Epidermal melanocyte (primary cell): ENCODE measurements around the gene PTGFRN.

Experiments
- DNase-seq: peaks from one replicate; pipeline ENCODE4 v3.0.0; 2011; ENCODE audit warnings: low spot score; ENCODE audit not compliant: insufficient read length

Gene PTGFRN

DNA sequence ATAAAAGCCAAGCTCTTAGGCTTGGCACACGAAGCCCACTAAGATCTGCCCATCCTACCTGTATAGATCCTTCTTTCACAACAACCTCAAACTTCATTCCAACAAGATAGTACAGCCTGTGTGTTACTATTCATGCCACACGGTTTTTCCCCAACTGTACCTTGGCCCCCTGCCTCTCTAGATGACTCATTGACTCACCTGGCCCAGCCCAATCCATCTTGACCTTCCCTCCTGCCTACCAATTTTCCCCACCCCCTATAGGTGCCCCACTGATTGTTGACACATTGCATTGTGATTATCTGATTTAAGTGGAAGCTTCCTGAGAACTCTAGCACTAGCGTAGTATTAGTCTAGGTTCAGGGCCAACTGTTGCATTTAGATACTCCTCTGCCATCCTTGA is 89.9 kb downstream of the PTGFRN start:
- no peak for DNase-seq

DNA sequence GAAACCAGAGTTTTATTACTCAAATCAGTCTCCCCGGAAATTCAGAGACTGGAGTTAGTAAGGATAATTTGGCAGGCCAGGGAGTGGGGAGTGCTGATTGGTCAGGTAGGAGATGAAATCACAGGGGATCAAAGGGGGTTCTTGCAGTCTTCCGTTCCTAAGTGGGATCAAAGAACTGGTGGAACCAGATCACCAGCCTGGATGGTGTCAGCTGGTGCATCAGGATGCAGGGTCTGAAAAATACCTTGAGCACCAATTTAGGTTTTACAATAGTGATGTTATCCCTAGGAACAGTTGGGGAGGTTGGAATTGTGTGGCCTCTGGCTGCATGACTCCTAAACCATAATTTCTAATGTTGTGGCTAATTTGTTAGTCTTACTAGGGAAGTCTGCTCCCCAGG is 90.4 kb downstream of the PTGFRN start:
- DNase-seq, result no peak

DNA sequence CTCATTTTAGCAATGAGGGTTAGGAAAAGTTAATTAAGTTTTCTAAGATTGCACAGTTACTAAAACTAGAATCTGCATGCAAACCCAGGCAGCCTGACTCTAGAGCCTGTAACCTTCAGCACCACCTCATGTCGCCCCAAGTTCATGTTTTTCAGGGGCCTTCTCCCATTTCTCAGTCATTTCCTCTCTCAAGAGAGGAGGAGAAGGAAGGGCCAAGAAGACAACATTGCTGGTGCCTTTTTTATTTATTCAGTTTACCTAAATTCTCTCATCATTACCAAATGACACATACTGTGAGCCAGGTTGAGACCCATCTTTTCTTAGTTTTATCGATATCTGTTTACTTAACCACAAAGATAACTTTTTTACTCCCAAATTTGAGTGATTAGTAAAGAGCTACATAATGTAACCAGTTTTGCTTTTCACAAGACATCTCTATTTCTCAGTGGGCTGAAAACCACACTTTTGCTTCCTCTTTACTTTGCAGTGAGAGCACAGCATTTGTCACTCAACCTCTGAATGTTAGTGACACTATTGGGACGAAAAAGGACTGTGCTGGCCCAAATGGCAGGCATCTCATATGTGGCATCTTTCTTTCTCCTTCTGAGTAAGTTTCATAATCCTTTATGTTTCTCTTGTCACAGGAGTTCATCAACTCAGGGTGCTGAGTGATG is 91.7 kb downstream of the PTGFRN start, which contains the start of gene CD101:
TSS of gene CD101 (plus strand) at position 507 of the 674 bp plus-strand sequence. CDS start at position 565, 58 bp downstream.
- no peak for DNase-seq

DNA sequence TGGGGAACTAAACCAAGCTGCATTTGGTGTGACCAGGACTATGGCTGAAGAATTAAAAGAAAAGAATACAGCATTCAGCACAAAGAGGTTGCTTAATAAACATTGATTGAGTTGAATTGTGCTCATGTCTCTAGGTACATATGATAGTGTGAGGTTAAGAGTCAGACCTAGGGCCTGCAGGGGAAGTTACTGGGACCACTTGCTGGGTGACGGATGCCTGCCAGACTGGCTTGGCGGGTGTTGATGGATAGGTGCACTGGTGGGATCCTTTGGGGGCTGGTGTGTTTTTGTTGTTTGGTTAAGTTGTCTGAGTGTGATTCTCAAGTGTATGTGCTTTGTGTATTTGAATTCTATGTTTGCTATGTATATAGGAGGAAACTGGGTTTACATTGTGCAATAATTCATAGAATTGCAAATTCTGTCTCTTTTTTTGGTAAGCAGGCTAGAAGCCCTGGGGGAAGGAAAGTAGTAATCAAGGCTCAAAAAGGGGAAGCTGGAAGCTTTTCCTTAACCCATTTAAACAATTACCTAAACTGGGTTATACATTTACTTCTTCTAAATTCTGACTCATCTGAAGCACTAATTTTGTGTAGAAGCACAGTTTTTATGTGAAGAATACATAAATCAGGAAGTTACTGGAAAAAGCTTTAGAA is 93.6 kb downstream of the PTGFRN start:
- DNase-seq, result no peak

DNA sequence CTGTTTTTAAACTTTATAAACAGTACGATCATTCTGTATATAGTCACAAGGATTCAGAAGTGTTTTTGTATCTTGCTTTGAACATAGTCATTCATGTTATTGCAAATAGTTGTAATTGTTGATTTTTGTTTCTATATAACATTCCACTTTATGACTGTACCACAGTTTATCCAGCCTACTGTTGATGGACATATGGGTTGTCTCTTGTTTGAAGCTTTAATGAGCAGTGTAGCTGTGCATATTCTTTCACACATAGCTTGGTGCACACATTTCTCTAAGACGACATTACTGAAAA is 98.0 kb downstream of the PTGFRN start:
- DNase-seq, result no peak

DNA sequence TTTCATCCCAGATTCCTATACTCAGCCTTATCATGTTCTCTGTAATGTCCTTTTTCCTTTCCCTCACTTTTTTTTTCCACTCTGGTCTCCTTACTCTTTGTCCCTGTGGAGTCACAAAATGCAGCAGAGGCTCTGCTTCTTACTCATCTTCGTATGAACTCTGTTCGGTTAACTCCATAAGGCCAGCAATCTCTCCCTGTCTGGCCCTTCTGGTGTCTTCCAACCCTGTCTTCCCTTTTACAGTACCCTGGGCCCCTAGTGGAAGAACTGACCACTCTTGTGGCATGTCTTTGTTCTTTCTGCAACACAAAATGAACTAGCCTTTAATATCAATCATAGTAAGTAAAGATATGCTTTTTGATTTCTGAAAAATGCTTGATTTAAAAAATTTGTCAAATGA is 98.9 kb downstream of the PTGFRN start:
- DNase-seq, result no peak

DNA sequence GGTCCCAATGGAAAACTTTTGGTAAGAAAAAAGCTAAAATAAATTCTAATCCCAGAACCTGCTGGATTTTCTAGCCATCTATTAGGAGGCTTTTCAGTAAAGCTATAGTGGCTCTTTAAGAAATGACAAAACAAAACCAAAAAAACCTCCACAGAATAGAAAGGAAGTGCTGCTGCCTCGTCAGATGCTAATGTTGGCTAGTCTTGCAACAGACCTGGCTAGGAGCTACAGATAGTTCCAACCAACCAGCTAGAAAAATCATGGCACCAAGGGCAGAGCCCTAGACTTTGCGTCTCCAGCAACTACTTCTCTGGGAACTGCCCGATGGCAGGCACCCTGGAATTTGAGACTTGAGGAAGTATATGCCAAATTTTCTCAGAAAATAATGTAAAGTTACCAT is 99.4 kb downstream of the PTGFRN start:
- DNase-seq, result no peak

DNA sequence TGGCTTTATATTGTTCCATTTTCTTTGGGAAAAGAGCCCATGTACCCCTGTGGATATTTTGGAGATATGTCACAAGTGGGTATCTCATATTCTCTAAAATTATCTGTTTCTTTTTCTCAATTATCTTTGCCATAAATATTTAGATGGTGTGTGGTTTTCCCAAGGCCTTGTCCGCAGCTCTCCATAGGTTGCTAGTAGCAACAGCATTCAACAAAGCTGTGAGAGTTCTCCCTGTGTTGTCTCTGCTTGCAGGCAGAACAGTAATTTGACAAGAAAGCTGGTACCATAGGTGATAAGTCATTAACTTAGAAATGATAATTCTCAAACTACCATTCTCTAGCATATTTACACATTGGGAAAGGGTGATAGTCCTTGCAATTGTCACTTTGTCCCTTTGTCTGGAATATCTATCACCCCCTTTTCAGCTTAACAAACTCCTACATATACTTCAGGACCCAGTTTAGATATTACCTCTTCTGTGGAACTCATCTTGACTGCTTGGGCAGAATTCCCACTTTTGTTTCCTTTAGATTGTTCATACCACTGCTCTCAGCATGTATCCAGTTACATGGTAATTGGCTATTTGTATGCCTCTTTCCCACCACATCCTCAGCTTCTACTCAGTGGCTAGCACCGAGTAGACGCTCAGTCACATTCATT is 100.7 kb downstream of the PTGFRN start:
- no peak for DNase-seq

DNA sequence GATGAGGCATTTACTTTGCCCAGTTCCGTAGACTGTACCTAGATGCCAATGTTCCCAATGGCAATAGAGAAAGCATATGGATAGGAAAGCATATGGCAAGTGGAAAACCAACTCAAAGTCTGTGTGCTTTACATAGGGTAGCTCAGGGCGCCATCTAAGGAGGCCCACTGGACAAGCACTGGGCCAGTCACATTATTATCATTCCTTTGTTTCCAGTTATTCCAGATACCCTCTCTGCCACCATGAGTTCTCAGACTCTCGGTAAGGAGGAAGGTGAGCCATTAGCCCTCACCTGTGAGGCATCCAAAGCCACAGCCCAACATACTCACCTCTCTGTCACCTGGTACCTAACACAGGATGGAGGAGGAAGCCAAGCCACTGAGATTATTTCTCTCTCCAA is 101.6 kb downstream of the PTGFRN start:
- DNase-seq, result no peak

DNA sequence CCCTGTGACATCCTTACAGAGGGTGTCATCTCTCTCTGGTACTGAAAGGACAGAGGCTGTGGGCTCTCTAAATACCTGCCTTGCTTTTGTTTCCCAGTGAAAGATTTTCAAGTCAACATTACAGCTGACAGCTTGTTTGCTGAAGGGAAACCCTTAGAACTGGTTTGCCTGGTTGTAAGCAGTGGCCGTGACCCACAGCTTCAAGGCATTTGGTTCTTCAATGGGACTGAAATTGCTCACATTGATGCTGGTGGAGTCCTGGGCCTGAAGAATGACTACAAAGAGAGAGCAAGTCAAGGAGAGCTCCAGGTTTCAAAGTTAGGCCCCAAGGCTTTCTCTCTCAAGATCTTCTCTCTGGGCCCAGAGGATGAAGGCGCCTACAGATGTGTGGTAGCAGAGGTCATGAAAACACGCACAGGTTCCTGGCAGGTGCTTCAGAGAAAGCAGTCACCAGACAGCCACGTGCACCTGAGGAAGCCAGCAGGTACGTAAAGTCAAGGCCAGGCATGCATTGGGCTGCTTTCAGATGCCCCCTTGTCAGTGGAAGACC is 103.7 kb downstream of the PTGFRN start:
- no peak for DNase-seq

DNA sequence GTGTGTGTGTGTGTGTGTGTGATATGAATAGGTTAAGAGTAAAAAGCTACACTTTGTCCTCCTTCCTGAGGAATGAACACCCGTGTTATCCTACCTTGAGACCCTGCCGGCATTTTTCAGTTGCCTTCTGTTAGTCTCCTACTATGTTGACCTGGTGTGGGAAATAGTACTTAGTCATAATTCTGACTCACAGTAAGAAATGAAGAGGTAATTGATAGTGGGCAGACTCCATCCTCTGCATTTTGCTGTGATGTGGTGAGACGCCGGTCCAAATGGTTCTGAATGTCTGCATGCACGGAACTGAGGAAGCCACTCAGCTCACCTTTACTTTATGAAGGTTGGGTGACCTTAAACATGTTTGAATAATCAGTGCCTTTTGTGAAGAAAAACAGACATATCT is 104.5 kb downstream of the PTGFRN start:
- no peak for DNase-seq

DNA sequence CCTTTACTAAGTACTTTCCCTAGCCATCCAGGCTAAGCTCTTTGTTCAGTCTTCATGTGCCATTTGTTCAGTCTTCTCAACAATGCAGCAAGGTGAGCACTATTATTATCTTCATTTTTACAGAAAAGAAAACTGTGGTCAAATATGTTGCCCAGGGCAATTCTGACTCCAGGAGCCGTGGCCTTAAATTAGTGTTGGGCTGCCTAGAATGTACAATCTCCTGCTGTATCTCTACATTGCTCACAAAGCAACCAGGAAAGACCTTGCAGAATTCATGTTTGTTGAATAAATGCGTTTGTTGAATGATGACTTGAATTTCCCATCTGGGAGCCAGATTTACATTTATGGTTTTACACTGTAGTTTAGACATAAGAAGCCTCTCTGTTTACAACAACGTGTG is 106.0 kb downstream of the PTGFRN start:
- no peak for DNase-seq

DNA sequence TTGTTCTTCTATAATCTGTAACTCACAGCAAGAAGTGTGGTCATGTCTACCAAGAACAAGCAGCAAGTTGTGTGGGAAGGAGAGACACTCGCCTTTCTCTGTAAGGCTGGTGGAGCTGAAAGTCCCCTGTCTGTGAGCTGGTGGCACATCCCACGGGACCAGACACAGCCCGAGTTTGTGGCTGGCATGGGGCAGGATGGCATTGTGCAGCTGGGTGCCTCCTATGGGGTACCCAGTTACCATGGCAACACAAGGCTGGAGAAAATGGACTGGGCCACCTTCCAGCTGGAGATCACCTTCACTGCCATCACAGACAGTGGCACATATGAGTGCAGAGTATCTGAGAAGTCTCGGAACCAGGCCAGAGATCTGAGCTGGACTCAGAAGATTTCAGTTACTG is 107.3 kb downstream of the PTGFRN start:
- no peak for DNase-seq

DNA sequence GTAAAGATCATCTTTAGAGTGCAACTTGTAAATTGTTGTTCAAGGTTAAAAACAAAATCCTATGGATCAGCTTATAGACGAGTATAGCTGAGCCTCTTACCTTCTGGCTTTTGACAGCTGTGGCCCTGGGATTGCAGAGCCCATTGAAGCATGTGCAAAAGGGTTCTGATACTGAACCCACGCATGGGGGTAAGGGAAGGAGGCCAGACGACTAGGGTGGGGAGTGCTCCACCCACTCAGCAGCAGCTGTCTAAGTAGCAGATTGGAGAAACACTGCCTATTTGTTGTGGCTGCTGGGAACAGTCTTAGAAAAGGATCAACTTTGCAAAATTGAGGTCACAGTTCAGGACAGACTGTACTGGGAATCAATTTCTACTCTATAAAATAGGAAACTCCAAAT is 107.9 kb downstream of the PTGFRN start:
- no peak for DNase-seq

DNA sequence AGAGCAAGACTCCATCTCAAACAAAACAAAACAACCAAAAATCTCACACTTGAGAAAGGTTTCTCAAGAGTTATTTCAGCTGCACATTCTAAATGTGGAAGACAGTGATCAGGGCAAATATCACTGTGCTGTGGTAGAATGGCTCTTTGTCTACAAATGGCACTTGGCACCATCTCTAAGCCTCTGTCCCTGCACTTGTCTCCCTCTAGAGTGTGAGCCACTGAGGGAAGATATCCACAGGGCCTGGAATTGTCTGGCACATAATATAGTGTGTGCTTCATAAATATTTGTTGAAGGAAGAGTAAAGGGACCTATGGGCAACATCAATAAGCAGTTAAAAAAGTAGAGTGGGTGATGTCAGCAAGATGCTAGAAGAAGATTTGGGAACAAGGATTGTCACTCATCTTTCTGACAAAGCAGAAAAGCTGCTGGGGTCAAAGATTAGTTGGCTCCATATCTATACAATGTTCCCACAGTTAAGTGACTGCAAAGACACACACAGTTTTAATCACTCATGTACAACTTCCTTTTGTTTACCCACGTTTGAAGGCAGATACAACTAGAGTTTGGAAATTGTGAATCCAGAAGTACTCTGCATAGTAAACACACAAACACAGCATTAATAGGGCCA is 110.9 kb downstream of the PTGFRN start:
- no peak for DNase-seq

DNA sequence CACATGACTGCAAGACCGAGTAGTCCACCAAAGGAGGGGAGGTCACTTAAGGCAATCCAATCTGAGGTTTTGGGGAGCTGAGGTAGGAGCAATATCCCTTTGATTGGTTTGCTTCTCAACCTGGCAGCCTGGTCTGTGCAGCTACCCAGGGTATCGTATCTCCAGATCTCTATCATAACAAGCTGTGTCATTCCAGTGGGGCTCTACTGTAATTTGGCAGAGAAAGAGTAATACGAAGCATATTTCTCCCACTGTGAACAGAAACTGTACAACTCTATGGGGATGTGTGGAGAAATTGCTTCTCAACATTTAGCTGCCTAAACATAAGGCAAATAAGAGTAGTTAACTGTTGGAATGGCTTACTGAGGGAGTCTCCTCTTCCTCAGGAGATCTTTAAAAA is 112.4 kb downstream of the PTGFRN start:
- no peak for DNase-seq

DNA sequence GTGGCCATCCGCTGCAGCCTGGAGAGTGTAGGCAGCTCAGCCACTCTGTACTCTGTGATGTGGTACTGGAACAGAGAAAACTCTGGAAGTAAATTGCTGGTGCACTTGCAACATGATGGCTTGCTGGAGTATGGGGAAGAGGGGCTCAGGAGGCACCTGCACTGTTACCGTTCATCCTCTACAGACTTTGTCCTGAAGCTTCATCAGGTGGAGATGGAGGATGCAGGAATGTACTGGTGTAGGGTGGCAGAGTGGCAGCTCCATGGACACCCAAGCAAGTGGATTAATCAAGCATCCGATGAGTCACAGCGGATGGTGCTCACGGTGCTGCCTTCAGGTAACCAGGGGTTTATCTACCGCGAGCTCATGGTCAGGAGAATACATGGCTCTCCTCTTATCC is 115.9 kb downstream of the PTGFRN start:
- DNase-seq, result no peak

DNA sequence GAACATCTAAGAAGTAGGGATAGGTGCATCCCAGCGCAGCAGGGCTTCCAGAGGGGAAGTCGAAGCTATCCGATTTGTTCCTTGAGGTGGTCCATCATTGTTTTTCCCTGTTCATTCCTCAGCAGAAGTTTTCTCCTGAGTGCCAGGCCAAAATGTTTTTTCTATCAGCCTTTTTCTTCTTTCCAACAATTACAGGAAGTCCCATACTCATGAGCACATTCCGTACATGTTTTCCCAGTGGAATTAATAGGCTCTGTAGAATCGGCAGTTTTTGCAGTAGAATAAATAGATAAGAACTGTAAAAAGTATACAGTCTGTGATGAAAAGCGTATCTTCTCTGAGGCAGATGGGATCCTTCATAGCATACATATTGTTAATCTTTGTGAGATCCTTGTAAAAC is 116.6 kb downstream of the PTGFRN start:
- no peak for DNase-seq

DNA sequence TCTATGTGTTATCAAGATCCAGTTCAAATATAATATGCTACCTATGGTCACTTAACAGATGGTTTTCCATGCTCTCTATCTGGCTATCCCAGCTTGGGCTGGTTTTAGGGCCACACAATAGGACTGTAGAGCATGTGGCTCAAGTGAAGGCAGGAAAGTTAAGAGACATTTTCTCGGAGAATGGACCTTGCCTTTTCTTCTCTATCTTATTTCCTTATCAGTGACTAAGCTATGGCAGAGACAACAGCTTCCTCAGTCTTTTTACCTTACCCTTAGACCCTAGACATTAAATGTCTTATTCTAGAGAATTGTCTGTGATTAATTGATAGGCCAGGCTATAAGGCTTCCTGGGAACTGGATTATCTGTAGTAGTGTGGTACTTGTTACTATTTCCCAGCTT is 120.0 kb downstream of the PTGFRN start:
- DNase-seq, result no peak

DNA sequence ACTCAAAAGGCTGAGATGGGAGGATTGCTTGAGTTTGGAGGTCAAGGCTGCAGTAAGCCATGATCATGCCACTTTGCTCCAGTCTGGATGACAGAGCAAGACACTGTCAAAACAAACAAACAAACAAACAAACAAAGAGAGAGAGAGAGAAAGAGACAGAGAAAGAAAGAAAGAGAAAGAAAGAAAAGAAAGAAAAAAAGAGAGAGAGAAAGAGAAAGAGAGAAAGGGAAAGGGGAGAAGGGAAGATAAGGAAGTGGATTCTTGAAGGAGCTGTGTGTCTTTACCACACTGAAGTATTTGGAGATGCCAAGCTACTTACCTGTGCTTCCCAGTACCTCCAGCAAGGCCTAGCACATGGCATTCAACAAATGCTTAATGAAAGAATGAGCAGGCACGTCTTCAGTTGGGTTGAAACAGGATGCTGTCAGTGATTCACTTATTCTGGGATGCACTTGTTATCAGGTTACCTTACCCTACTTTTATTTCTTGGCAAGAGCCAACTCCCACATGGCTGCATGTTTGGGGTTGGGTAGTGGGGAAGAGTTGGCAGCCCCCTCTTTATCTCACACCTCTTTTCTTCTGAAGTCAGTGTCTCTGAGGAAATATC is 120.7 kb downstream of the PTGFRN start:
- no peak for DNase-seq

DNA sequence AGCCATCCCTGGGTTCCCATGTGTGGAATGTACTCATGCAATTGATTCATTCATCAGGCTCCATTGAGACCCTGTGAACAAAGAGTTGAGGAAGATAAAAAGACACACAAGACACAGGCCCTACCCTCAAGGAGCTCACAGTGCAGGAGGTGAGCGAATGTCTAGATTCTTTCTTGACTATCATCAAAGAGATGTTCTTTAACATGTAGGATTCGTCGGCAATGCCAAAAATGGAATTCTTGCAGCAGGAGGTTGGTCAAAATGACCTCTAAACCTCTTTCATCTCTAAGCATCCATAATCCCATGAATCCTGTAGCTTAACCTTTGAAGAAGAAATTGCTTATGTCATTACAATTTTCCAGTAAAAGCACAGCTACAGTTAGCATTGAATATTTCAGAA is 122.5 kb downstream of the PTGFRN start:
- DNase-seq, result no peak
